ENCODE measurements around the gene STMN3. TPM values are rescaled to one million over a fixed set of nuclear protein-coding genes. Genes with fewer than 3 reads are reported as not detected.

The STMN3 gene
- total RNA-seq, 1 experiment from 2014 or later: 65.6 TPM

DNA sequence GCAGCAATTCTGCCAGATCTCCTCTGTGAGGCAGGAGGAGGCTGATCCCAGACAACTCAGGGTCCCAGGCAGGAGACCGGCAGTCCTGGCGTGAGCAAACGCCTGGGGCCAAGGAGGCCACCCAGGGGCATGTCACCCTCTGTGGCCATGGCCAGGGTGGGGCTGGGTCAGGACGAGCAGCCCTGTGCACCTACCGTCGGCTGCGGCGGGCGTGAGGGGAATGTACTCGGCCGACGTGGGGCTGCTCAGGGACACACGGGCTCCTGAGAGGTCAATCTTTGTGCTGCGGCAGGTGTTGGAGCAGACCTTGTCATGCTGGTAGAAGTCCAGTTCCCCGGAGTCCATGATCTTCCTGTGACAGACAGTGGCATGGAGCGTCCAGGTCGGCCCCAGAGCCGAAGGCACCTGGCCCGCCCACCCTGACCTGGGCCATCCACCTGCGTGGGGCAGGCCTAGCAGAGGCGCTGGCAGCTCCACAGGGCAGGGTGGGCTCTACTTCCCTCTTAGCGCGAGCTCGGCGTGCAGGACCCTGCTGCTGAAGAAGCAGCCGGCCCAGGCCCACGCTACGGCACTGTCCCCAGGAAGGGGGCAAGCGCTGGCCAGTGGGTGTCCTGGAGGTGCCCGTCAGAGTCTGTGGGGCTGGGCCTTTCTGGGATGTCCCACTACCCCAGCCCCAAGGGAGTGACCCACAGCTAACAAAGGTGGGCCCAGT is 57.7 kb downstream of the STMN3 start:
- CTCF ChIA-PET: no interaction called here
- Mint-ChIP-seq H3K4me3 (no peak overlapping the region), H3K27ac (no peak overlapping the region), H3K36me3 (peaks cover 10% of the 10 kb centered on the region), H3K27me3 (ENCODE audit: low read depth) (no peaks in the 10 kb centered on the region), H3K4me1 (no peaks in the 10 kb centered on the region), H3K9me3 (no peaks in the 10 kb centered on the region)
- DNase-seq (ENCODE audit: low spot score) (no peak), ATAC-seq (no peak)
- TF ChIP-seq CREB1 (CRISPR knock-in tag; IDR thresholded peaks at IDR 0.05): no peak
- TF ChIP-seq ESRRA (CRISPR knock-in tag; IDR thresholded peaks at IDR 0.05; ENCODE audit: borderline replicate concordance): no peak
- TF ChIP-seq CREM (CRISPR knock-in tag; IDR thresholded peaks at IDR 0.05): no peak
- no peak for TF ChIP-seq PRRX2 (CRISPR knock-in tag; IDR thresholded peaks at IDR 0.05)
- TF ChIP-seq ZNF219 (CRISPR knock-in tag; IDR thresholded peaks at IDR 0.05; ENCODE audit: borderline replicate concordance): no peak
- TF ChIP-seq, protein P1, sequence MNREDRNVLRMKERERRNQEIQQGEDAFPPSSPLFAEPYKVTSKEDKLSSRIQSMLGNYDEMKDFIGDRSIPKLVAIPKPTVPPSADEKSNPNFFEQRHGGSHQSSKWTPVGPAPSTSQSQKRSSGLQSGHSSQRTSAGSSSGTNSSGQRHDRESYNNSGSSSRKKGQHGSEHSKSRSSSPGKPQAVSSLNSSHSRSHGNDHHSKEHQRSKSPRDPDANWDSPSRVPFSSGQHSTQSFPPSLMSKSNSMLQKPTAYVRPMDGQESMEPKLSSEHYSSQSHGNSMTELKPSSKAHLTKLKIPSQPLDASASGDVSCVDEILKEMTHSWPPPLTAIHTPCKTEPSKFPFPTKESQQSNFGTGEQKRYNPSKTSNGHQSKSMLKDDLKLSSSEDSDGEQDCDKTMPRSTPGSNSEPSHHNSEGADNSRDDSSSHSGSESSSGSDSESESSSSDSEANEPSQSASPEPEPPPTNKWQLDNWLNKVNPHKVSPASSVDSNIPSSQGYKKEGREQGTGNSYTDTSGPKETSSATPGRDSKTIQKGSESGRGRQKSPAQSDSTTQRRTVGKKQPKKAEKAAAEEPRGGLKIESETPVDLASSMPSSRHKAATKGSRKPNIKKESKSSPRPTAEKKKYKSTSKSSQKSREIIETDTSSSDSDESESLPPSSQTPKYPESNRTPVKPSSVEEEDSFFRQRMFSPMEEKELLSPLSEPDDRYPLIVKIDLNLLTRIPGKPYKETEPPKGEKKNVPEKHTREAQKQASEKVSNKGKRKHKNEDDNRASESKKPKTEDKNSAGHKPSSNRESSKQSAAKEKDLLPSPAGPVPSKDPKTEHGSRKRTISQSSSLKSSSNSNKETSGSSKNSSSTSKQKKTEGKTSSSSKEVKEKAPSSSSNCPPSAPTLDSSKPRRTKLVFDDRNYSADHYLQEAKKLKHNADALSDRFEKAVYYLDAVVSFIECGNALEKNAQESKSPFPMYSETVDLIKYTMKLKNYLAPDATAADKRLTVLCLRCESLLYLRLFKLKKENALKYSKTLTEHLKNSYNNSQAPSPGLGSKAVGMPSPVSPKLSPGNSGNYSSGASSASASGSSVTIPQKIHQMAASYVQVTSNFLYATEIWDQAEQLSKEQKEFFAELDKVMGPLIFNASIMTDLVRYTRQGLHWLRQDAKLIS (CRISPR knock-in tag; IDR thresholded peaks at IDR 0.05; ENCODE audit: borderline replicate concordance): no peak
- TF ChIP-seq TEAD1 (CRISPR knock-in tag; IDR thresholded peaks at IDR 0.05): no peak
- TF ChIP-seq, protein P2, sequence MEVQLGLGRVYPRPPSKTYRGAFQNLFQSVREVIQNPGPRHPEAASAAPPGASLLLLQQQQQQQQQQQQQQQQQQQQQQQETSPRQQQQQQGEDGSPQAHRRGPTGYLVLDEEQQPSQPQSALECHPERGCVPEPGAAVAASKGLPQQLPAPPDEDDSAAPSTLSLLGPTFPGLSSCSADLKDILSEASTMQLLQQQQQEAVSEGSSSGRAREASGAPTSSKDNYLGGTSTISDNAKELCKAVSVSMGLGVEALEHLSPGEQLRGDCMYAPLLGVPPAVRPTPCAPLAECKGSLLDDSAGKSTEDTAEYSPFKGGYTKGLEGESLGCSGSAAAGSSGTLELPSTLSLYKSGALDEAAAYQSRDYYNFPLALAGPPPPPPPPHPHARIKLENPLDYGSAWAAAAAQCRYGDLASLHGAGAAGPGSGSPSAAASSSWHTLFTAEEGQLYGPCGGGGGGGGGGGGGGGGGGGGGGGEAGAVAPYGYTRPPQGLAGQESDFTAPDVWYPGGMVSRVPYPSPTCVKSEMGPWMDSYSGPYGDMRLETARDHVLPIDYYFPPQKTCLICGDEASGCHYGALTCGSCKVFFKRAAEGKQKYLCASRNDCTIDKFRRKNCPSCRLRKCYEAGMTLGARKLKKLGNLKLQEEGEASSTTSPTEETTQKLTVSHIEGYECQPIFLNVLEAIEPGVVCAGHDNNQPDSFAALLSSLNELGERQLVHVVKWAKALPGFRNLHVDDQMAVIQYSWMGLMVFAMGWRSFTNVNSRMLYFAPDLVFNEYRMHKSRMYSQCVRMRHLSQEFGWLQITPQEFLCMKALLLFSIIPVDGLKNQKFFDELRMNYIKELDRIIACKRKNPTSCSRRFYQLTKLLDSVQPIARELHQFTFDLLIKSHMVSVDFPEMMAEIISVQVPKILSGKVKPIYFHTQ (CRISPR knock-in tag; IDR thresholded peaks at IDR 0.05): no peak
- TF ChIP-seq ZNF416 (CRISPR knock-in tag; IDR thresholded peaks at IDR 0.05): no peak
- TF ChIP-seq, protein P3, sequence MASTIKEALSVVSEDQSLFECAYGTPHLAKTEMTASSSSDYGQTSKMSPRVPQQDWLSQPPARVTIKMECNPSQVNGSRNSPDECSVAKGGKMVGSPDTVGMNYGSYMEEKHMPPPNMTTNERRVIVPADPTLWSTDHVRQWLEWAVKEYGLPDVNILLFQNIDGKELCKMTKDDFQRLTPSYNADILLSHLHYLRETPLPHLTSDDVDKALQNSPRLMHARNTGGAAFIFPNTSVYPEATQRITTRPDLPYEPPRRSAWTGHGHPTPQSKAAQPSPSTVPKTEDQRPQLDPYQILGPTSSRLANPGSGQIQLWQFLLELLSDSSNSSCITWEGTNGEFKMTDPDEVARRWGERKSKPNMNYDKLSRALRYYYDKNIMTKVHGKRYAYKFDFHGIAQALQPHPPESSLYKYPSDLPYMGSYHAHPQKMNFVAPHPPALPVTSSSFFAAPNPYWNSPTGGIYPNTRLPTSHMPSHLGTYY (CRISPR knock-in tag; IDR thresholded peaks at IDR 0.05): no peak
- TF ChIP-seq, protein P4, sequence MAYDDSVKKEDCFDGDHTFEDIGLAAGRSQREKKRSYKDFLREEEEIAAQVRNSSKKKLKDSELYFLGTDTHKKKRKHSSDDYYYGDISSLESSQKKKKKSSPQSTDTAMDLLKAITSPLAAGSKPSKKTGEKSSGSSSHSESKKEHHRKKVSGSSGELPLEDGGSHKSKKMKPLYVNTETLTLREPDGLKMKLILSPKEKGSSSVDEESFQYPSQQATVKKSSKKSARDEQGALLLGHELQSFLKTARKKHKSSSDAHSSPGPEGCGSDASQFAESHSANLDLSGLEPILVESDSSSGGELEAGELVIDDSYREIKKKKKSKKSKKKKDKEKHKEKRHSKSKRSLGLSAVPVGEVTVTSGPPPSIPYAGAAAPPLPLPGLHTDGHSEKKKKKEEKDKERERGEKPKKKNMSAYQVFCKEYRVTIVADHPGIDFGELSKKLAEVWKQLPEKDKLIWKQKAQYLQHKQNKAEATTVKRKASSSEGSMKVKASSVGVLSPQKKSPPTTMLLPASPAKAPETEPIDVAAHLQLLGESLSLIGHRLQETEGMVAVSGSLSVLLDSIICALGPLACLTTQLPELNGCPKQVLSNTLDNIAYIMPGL (CRISPR knock-in tag; IDR thresholded peaks at IDR 0.05): no peak
- no peak for TF ChIP-seq ETV6 (CRISPR knock-in tag; IDR thresholded peaks at IDR 0.05)
- TF ChIP-seq SOX15 (CRISPR knock-in tag; IDR thresholded peaks at IDR 0.05): no peak
- POLR2A ChIA-PET: no interaction called here

DNA sequence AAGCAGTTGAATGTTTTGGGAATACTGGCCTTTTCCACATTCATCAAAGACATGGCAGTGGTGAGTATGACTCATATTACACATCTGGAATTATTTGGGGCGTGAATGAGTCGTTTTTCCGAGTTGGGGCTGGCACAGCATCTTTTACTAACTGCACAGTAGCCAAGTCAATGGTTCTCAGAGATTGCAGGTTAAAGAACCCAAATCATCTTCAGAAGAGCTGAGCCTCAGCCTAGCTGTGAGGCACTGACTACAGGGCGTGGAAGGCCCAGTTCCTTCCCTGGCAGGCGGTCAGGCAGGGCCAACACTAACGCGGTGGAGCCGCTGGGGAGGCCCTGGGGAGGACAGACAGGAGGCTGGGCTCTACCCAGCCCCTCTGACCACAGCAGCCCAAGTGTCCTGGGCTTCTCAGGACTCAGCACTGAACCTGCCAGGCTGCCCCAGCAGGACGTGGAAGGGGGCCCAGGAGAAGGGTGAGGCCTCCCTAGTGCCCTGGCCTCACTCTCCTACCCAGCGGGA is 59.1 kb downstream of the STMN3 start:
- peaks cover 12% of the 10 kb centered on the region for H3K36me3 Mint-ChIP-seq
- TF ChIP-seq, protein P5, sequence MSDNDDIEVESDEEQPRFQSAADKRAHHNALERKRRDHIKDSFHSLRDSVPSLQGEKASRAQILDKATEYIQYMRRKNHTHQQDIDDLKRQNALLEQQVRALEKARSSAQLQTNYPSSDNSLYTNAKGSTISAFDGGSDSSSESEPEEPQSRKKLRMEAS (CRISPR knock-in tag; IDR thresholded peaks at IDR 0.05): no peak
- no peak for TF ChIP-seq KAT7 (CRISPR knock-in tag; IDR thresholded peaks at IDR 0.05; ENCODE audit: borderline replicate concordance)
- TF ChIP-seq ZNF416 (CRISPR knock-in tag; IDR thresholded peaks at IDR 0.05): no peak
- TF ChIP-seq, protein P1 (CRISPR knock-in tag; IDR thresholded peaks at IDR 0.05; ENCODE audit: borderline replicate concordance): no peak
- no peak for TF ChIP-seq JUN (CRISPR knock-in tag; IDR thresholded peaks at IDR 0.05)

More for the DNA sequence above, 59.1 kb downstream of the STMN3 start:
- no peak overlapping the region for H3K4me3 Mint-ChIP-seq
- H3K4me1 Mint-ChIP-seq: no peaks in the 10 kb centered on the region
- no peak overlapping the region for H3K27ac Mint-ChIP-seq
- ChIA-PET POLR2A (no interaction called here), CTCF (no interaction called here)
- H3K9me3 Mint-ChIP-seq: no peaks in the 10 kb centered on the region
- H3K27me3 Mint-ChIP-seq (ENCODE audit: low read depth): no peaks in the 10 kb centered on the region
- DNase-seq (ENCODE audit: low spot score) (no peak), ATAC-seq (no peak)

Measured in WTC11 (cell line).